H1 (cell line): ENCODE measurements around the gene TRIM50. TPM values are rescaled to one million over a fixed set of nuclear protein-coding genes. Genes with fewer than 3 reads are reported as not detected.

Experiments
- CTCF ChIA-PET: fragments of 300-600 bp; sonication (Branson Sonifier 250); formaldehyde crosslinking; loops from one replicate; lab custom pipeline; 2021; ENCODE audit not compliant: partially characterized antibody; lab: Charles Lee
- POLR2A ChIA-PET: fragments of 300-600 bp; sonication (Branson Sonifier 250); formaldehyde crosslinking; loops from one replicate; lab custom pipeline; 2021; ENCODE audit warnings: inconsistent platforms; ENCODE audit not compliant: partially characterized antibody; lab: Charles Lee
- DNase-seq, 2 experiments: peaks; one replicate each; pipeline versions ENCODE4 v3.0.0 to v3.0.0-alpha.2; 2010 to 2022; ENCODE audit warnings: low spot score in 2 of 2, low read depth in 1 of 2, mixed read lengths in 1 of 2
- FAIRE-seq: peaks from 2 replicates; lab custom pipeline; 2011; peaks lifted over from hg19 to GRCh38; lab: Jason Lieb, UNC
- H2AFZ ChIP-seq: 2 replicates; pipeline ENCODE4 v1.8.1; 2012; ENCODE audit warnings: low read length, inconsistent platforms
- H2AK5ac ChIP-seq: 2 replicates; pipeline ENCODE4 v1.6.1; 2013; ENCODE audit warnings: low read depth, low read length
- H2BK120ac ChIP-seq: replicated peaks from 2 replicates; pipeline ENCODE3; 2013; ENCODE audit warnings: low read depth, low read length, inconsistent platforms
- H2BK12ac ChIP-seq: 2 replicates; pipeline ENCODE4 v1.6.1; 2013; ENCODE audit warnings: low read depth, low read length
- H2BK15ac ChIP-seq: 2 replicates; pipeline ENCODE4 v1.6.1; 2013; ENCODE audit warnings: low read length
- H2BK20ac ChIP-seq: 2 replicates; pipeline ENCODE4 v1.6.1; 2013; ENCODE audit warnings: low read length
- H2BK5ac ChIP-seq: 2 replicates; pipeline ENCODE4 v1.6.1; 2013; ENCODE audit warnings: low read depth, low read length
- H3K14ac ChIP-seq: 2 replicates; pipeline ENCODE4 v1.6.1; 2013; ENCODE audit warnings: inconsistent platforms; ENCODE audit not compliant: insufficient read length
- H3K18ac ChIP-seq: 2 replicates; pipeline ENCODE4 v1.6.1; 2013; ENCODE audit warnings: low read length; ENCODE audit errors: extremely low read depth
- H3K23ac ChIP-seq: 2 replicates; pipeline ENCODE4 v1.6.1; 2013; ENCODE audit warnings: inconsistent platforms; ENCODE audit not compliant: insufficient read length
- H3K23me2 ChIP-seq: 2 replicates; pipeline ENCODE4 v1.6.1; 2013; ENCODE audit warnings: low read depth, low read length
- H3K27ac ChIP-seq: 2 replicates; pipeline ENCODE4 v1.6.1; 2011; ENCODE audit warnings: low read depth, low read length, inconsistent platforms
- H3K27me3 ChIP-seq, 4 experiments: replicated peaks in 1 of 4; 1 replicate in 1 of 4; 2 replicates in 3 of 4; pipeline versions ENCODE4 v1.6.1 to v1.8.1; 2011 to 2013; ENCODE audit warnings: low read length in 3 of 4, mild to moderate bottlenecking in 3 of 4, inconsistent platforms in 2 of 4, mixed read lengths in 2 of 4, moderate library complexity in 1 of 4; ENCODE audit not compliant: control insufficient read depth in 3 of 4, insufficient read depth in 3 of 4; ENCODE audit errors: extremely low read depth in 1 of 4
- H3K36me3 ChIP-seq, 4 experiments: 2 replicates each; pipeline versions ENCODE4 v1.6.1 to v1.8.1; 2011 to 2013; ENCODE audit warnings: mild to moderate bottlenecking in 4 of 4, low read length in 3 of 4, moderate library complexity in 2 of 4, control low read depth in 1 of 4, inconsistent platforms in 1 of 4; ENCODE audit not compliant: insufficient read depth in 4 of 4, control insufficient read depth in 2 of 4
- H3K4ac ChIP-seq: replicated peaks from 2 replicates; pipeline ENCODE3; 2013; ENCODE audit warnings: low read length, low read depth, mixed read lengths, inconsistent platforms; ENCODE audit not compliant: insufficient read length
- H3K4me1 ChIP-seq, 4 experiments: replicated peaks in 1 of 4; 1 replicate in 1 of 4; 2 replicates in 3 of 4; pipeline versions ENCODE4 v1.6.1 to v1.8.1; 2011 to 2013; ENCODE audit warnings: low read length in 3 of 4, inconsistent platforms in 2 of 4, mixed read lengths in 1 of 4; ENCODE audit not compliant: insufficient read depth in 4 of 4, control insufficient read depth in 3 of 4
- H3K4me2 ChIP-seq, 2 experiments: 2 replicates each; pipeline versions ENCODE4 v1.6.1 to v1.8.1; 2011 to 2013; ENCODE audit warnings: low read depth in 2 of 2, low read length in 2 of 2, control low read depth in 1 of 2, inconsistent platforms in 1 of 2, mild to moderate bottlenecking in 1 of 2; ENCODE audit not compliant: insufficient read depth in 1 of 2
- H3K4me3 ChIP-seq, 4 experiments: fragments of 200-600, 300-600 bp in 1 of 4; sonication (generic), shearing (Covaris generic), sonication (Bioruptor Twin) in 1 of 4; 2 replicates each; pipeline versions ENCODE4 v1.5.1 to v1.8.1; 2011 to 2016; ENCODE audit warnings: low read length in 4 of 4, low read depth in 3 of 4, control low read depth in 2 of 4, inconsistent platforms in 2 of 4, mild to moderate bottlenecking in 2 of 4, mixed read lengths in 1 of 4, moderate library complexity in 1 of 4; ENCODE audit not compliant: insufficient read depth in 2 of 4; ENCODE audit errors: extremely low read depth in 1 of 4
- H3K56ac ChIP-seq: replicated peaks from 2 replicates; pipeline ENCODE3; 2013; ENCODE audit warnings: low read depth, mild to moderate bottlenecking, mixed read lengths, low read length, inconsistent platforms; ENCODE audit not compliant: insufficient read length
- H3K79me1 ChIP-seq: 2 replicates; pipeline ENCODE4 v1.6.1; 2013; ENCODE audit warnings: low read depth, low read length, control low read depth
- H3K79me2 ChIP-seq, 2 experiments: 2 replicates each; pipeline versions ENCODE4 v1.6.1 to v1.8.1; 2012 to 2013; ENCODE audit warnings: low read length in 2 of 2, mild to moderate bottlenecking in 2 of 2, inconsistent platforms in 1 of 2; ENCODE audit not compliant: insufficient read depth in 2 of 2, control insufficient read depth in 1 of 2
- H3K9ac ChIP-seq, 4 experiments: replicated peaks in 1 of 4; 1 replicate in 1 of 4; 2 replicates in 3 of 4; pipeline versions ENCODE4 v1.6.1 to v1.8.1; 2011 to 2013; ENCODE audit warnings: low read depth in 3 of 4, low read length in 3 of 4, control low read depth in 2 of 4, mild to moderate bottlenecking in 2 of 4, moderate library complexity in 2 of 4, inconsistent platforms in 1 of 4; ENCODE audit errors: extremely low read depth in 1 of 4
- H3K9me3 ChIP-seq, 2 experiments: 2 replicates each; pipeline versions ENCODE4 v1.6.1 to v1.8.1; 2012 to 2013; ENCODE audit warnings: mild to moderate bottlenecking in 2 of 2, moderate library complexity in 2 of 2, control low read depth in 1 of 2, inconsistent platforms in 1 of 2, low read depth in 1 of 2, low read length in 1 of 2, mixed read lengths in 1 of 2; ENCODE audit not compliant: insufficient read depth in 2 of 2
- H4K20me1 ChIP-seq, 2 experiments: replicated peaks in 1 of 2; 2 replicates each; pipeline versions ENCODE3 to v1.8.1; 2011 to 2013; ENCODE audit warnings: inconsistent platforms in 2 of 2, low read length in 2 of 2, mild to moderate bottlenecking in 1 of 2; ENCODE audit not compliant: insufficient read depth in 2 of 2, control insufficient read depth in 1 of 2
- H4K5ac ChIP-seq: 2 replicates; pipeline ENCODE4 v1.6.1; 2013; ENCODE audit warnings: low read length, low read depth, mixed read lengths, inconsistent platforms; ENCODE audit not compliant: insufficient read length
- H4K8ac ChIP-seq: 2 replicates; pipeline ENCODE4 v1.8.0; 2013; ENCODE audit warnings: mild to moderate bottlenecking, moderate library complexity, low read length, inconsistent platforms; ENCODE audit not compliant: insufficient read depth; ENCODE audit errors: extremely low read depth
- H4K91ac ChIP-seq: replicated peaks from 2 replicates; pipeline ENCODE3; 2013; ENCODE audit warnings: low read length, mixed read lengths, inconsistent platforms; ENCODE audit not compliant: insufficient read length
- BACH1 ChIP-seq: IDR thresholded peaks from 2 replicates; pipeline ENCODE4 v1.6.1; 2012; ENCODE audit warnings: low read length, improper control_type of control experiment
- BRCA1 ChIP-seq: IDR thresholded peaks from 2 replicates; pipeline ENCODE4 v1.6.1; 2012; ENCODE audit warnings: low read depth, low read length, improper control_type of control experiment
- CBX5 ChIP-seq: fragments of 300-800, 300-1000 bp; sonication (generic); IDR thresholded peaks from 2 replicates; pipeline ENCODE4 v1.7.1; 2016; ENCODE audit warnings: antibody characterized with exemption, low read length, low read depth
- CEBPB ChIP-seq: IDR thresholded peaks from 2 replicates; pipeline ENCODE4 v1.6.1; 2012; ENCODE audit warnings: low read depth, low read length
- CREB1 ChIP-seq: IDR thresholded peaks from 2 replicates; pipeline ENCODE4 v1.6.1; 2012; ENCODE audit warnings: inconsistent platforms
- FOSL1 ChIP-seq: IDR thresholded peaks from 2 replicates; pipeline ENCODE4 v1.6.1; 2011; ENCODE audit warnings: mild to moderate bottlenecking, low read depth, low read length, moderate library complexity; ENCODE audit not compliant: insufficient read depth
- GTF2F1 ChIP-seq: IDR thresholded peaks from 2 replicates; pipeline ENCODE4 v1.6.1; 2012; ENCODE audit warnings: low read depth, low read length, improper control_type of control experiment, borderline replicate concordance
- KDM1A ChIP-seq: fragments of 200-600, 300-600 bp; sonication (generic); IDR thresholded peaks from 2 replicates; pipeline ENCODE4 v1.7.1; 2016; ENCODE audit warnings: mild to moderate bottlenecking, low read length, borderline replicate concordance
- NANOG ChIP-seq: IDR thresholded peaks from 2 replicates; pipeline ENCODE4 v1.6.1; 2011; ENCODE audit warnings: low read length, low read depth, mild to moderate bottlenecking, inconsistent platforms; ENCODE audit not compliant: insufficient read depth, poor library complexity, severe bottlenecking
- PHF8 ChIP-seq: fragments of 200-600 bp; sonication (generic); conservative IDR thresholded peaks from 2 replicates; pipeline ENCODE4 v1.7.1; 2012; ENCODE audit warnings: low read depth, mild to moderate bottlenecking, inconsistent platforms, low read length, moderate library complexity
- POLR2AphosphoS5 ChIP-seq: IDR thresholded peaks from 2 replicates; pipeline ENCODE4 v1.6.1; 2011; ENCODE audit warnings: low read depth, low read length
- RBBP5 ChIP-seq: IDR thresholded peaks from 2 replicates; pipeline ENCODE4 v1.7.1; 2012; ENCODE audit warnings: low read depth, mild to moderate bottlenecking, inconsistent platforms, low read length, moderate library complexity, borderline replicate concordance
- SP4 ChIP-seq: IDR thresholded peaks from 2 replicates; pipeline ENCODE4 v1.6.1; 2012; ENCODE audit warnings: low read length, inconsistent platforms
- SUZ12 ChIP-seq: fragments of 200-600 bp; sonication (generic); IDR thresholded peaks from 2 replicates; pipeline ENCODE4 v1.6.1; 2012; ENCODE audit warnings: mild to moderate bottlenecking, inconsistent platforms, low read length, moderate library complexity, mixed read lengths
- TCF12 ChIP-seq: IDR thresholded peaks from 2 replicates; pipeline ENCODE4 v1.6.1; 2011; ENCODE audit warnings: low read depth, mild to moderate bottlenecking, low read length
- TEAD4 ChIP-seq: IDR thresholded peaks from 2 replicates; pipeline ENCODE4 v1.6.1; 2012; ENCODE audit warnings: low read depth, low read length, inconsistent platforms, mixed read lengths
- WGBS, 2 experiments: shearing (Covaris generic) in 1 of 2; methylation state at CpG; one replicate each; pipeline versions ENCODE4 v1.1.6 to v1.1.7; 2013 to 2015; ENCODE audit warnings: low lambda C conversion rate in 2 of 2, mixed read lengths in 2 of 2, inconsistent platforms in 1 of 2, low coverage in 1 of 2, missing lambda C conversion rate in 1 of 2; ENCODE audit not compliant: insufficient replicate concordance in 2 of 2, insufficient coverage in 1 of 2, insufficient read length in 1 of 2; ENCODE audit errors: extremely low coverage in 1 of 2, missing lambda C conversion rate in 1 of 2; 5-methylcytosine and 5-hydroxymethylcytosine counted together
- polyA plus RNA-seq, 7 experiments: library from polyadenylated mRNA; depleted of rRNA in 3 of 7; stranded (reverse) in 5 of 7; unstranded in 2 of 7; fragments of >200 nt in 5 of 7; fragments of 200-250 nt in 2 of 7; gene quantifications; 1 replicate in 5 of 7; 2 replicates in 1 of 7; 4 replicates in 1 of 7; pipeline versions ENCODE4 v1.2.1 to v1.2.3, GENCODE V29; 2011 to 2013; ENCODE audit warnings: missing spikeins in 2 of 7, mixed read lengths in 2 of 7
- total RNA-seq: library from RNA; stranded (reverse); fragmentation: NEBNext Ultra II Directional; extraction: Animal tissue kit (Norgen Biotek cat#: 25700); gene quantifications from 2 replicates; pipeline ENCODE4 v1.2.1, GENCODE V29; 2021

The TRIM50 gene
- total and polyA plus RNA-seq, 2 of the 8 experiments (the other 6 are each of a cell fraction or from before 2014, with no cell fraction given), result 0.12 TPM; not detected in 1

DNA sequence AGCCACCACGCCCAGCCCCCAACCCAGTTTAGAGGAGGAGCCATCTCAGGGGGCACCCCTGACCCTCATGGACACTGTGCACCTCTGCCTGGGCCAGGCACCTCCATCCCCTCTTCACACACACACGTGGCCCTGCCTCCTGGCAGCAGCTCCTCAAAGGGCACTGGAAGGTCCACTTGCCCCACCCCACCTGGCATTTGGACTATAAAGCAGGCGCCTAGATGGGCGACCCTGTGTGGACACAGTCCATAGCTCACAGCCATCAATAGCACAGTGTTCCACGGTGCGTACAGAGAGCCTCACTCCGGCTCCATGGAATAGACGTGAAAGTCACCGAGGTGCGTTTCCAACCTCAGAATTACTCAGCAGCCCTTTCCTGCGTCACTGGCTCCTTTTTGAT lies 41.1 kb upstream of the TRIM50 start:
- H3K56ac ChIP-seq, result no peak overlapping the region
- no peaks in the 10 kb centered on the region for H3K9me3 ChIP-seq
- H3K79me1 ChIP-seq, result no peaks in the 10 kb centered on the region
- no peak overlapping the region for H3K4me3 ChIP-seq
- H2BK15ac ChIP-seq, result no peak overlapping the region
- peak overlapping the region; percentile 28; the same call in 1 of the 2 replicates for H4K8ac ChIP-seq
- H3K23me2 ChIP-seq, result no peaks in the 10 kb centered on the region
- H2BK120ac ChIP-seq, result no peak overlapping the region
- no peak for DNase-seq
- H3K4ac ChIP-seq, result no peak overlapping the region
- H4K5ac ChIP-seq, result no peak overlapping the region
- H2BK5ac ChIP-seq, result no peak overlapping the region
- no peak overlapping the region for H3K9ac ChIP-seq
- no peaks in the 10 kb centered on the region for H3K36me3 ChIP-seq
- ChIA-PET CTCF (interaction anchor here (0.6 to 1.7 kb wide), 2 partner anchors 10 to 28 kb away, joined by 3 to 5 read pairs; no protein-coding TSS in a partner anchor), POLR2A (no interaction called here)
- H4K91ac ChIP-seq, result no peak overlapping the region
- no peak overlapping the region for H3K18ac ChIP-seq
- no peak overlapping the region for H2AFZ ChIP-seq
- no peak overlapping the region for H3K4me2 ChIP-seq
- H2AK5ac ChIP-seq, result no peak overlapping the region
- peaks cover 0 to 2% of the 10 kb centered on the region in 2 experiments for H4K20me1 ChIP-seq
- no peak overlapping the region for H2BK20ac ChIP-seq
- no peak overlapping the region for H2BK12ac ChIP-seq
- no peaks in the 10 kb centered on the region for H3K27me3 ChIP-seq
- no peak for FAIRE-seq
- H3K27ac ChIP-seq, result no peak overlapping the region
- no peak overlapping the region for H3K23ac ChIP-seq
- WGBS, 2 experiments, result 93% methylated on average over 11 of the region's 11 CpGs; no CpG with 5 or more reads in 1 of the 2 experiments
- H3K79me2 ChIP-seq, result no peaks in the 10 kb centered on the region
- H3K14ac ChIP-seq, result no peak overlapping the region
- H3K4me1 ChIP-seq, result no peaks in the 10 kb centered on the region
- no peak for TF ChIP-seq PHF8
- TF ChIP-seq TEAD4, result no peak
- no peak for TF ChIP-seq GTF2F1
- TF ChIP-seq SP4, result no peak
- no peak for TF ChIP-seq FOSL1
- no peak for TF ChIP-seq KDM1A
- no peak for TF ChIP-seq TCF12
- TF ChIP-seq BRCA1, result no peak
- no peak for TF ChIP-seq RBBP5
- TF ChIP-seq BACH1, result no peak
- TF ChIP-seq POLR2AphosphoS5, result no peak
- no peak for TF ChIP-seq NANOG
- TF ChIP-seq CBX5, result no peak
- no peak for TF ChIP-seq SUZ12
- no peak for TF ChIP-seq CEBPB
- no peak for TF ChIP-seq CREB1
